ENCODE data around the gene PROS1.

- TF ChIP-seq JUND (IDR thresholded peaks at IDR 0.05; ENCODE audit: low read length) (no peak), CTCF (IDR thresholded peaks at IDR 0.05; ENCODE audit: control extremely low read depth in 1 of 3, insufficient read depth in 1 of 3, low read depth in 1 of 3, low read length in 3 of 3) (no peak), RFX5 (IDR thresholded peaks at IDR 0.05; ENCODE audit: borderline replicate concordance, low read depth, low read length) (no peak), POLR2A (IDR thresholded peaks at IDR 0.05; ENCODE audit: control extremely low read depth in 1 of 2, low read depth in 2 of 2, low read length in 2 of 2) (no peak), EZH2 (IDR thresholded peaks at IDR 0.05; ENCODE audit: low read depth, low read length, severe bottlenecking) (no peak), CEBPB (IDR thresholded peaks at IDR 0.05; ENCODE audit: low read depth, low read length) (no peak), CHD2 (IDR thresholded peaks at IDR 0.05; ENCODE audit: low read length) (no peak), EP300 (IDR thresholded peaks at IDR 0.05; ENCODE audit: borderline replicate concordance in 1 of 2, low read depth in 2 of 2, low read length in 2 of 2) (no peak)
Measured at GRCh38 chr3:93924491-93924890, 49.2 kb downstream of the PROS1 start.
